Measurements from ENCODE around the gene BTRC.

BTRC gene

GRCh38 chr10:101572126-101572525, 218.2 kb downstream of the BTRC start:
- no peaks in the 10 kb centered on the region for H3K9me2 ChIP-seq (replicated peaks; ENCODE audit: insufficient read depth, low read length)
- no peak overlapping the region for H3K9ac ChIP-seq (ENCODE audit: low read length)
- H3K9me3 ChIP-seq (ENCODE audit: insufficient read depth, low read length): no peaks in the 10 kb centered on the region
- H3F3A ChIP-seq (ENCODE audit: insufficient read depth): no peaks in the 10 kb centered on the region
- H3K4me3 ChIP-seq (ENCODE audit: insufficient read depth, low read length, poor library complexity, severe bottlenecking): no peak overlapping the region
- TF ChIP-seq CTCF (IDR thresholded peaks at IDR 0.05; ENCODE audit: insufficient read depth, low read length, poor library complexity, severe bottlenecking) (no peak), EZH2phosphoT487 (conservative IDR thresholded peaks at IDR 0.05; ENCODE audit: low read length) (no peak)
- no peak overlapping the region for H3K4me2 ChIP-seq (ENCODE audit: low read depth, low read length, poor library complexity, severe bottlenecking)
- H3K27ac ChIP-seq (ENCODE audit: low read depth, low read length): no peak overlapping the region
- no peak overlapping the region for H2AFZ ChIP-seq (ENCODE audit: low read depth, low read length, severe bottlenecking)
- H3K27me3 ChIP-seq (ENCODE audit: low read length): no peaks in the 10 kb centered on the region; the same call in 1 of the 2 replicates
- H4K20me1 ChIP-seq (ENCODE audit: low read depth, low read length): no peaks in the 10 kb centered on the region
- H3K79me2 ChIP-seq (ENCODE audit: insufficient read depth, low read length): no peaks in the 10 kb centered on the region
- H3K36me3 ChIP-seq (ENCODE audit: low read length): no peaks in the 10 kb centered on the region

- Histone ChIP-seq H3K9me2 (replicated peaks; ENCODE audit: insufficient read depth, low read length) (no peaks in the 10 kb centered on the region), H3F3A (ENCODE audit: insufficient read depth) (no peaks in the 10 kb centered on the region), H3K27me3 (ENCODE audit: low read length) (no peaks in the 10 kb centered on the region; the same call in 1 of the 2 replicates), H4K20me1 (ENCODE audit: low read depth, low read length) (no peaks in the 10 kb centered on the region), H3K36me3 (ENCODE audit: low read length) (no peaks in the 10 kb centered on the region), H3K79me2 (ENCODE audit: insufficient read depth, low read length) (no peaks in the 10 kb centered on the region), H3K9ac (ENCODE audit: low read length) (no peak overlapping the region), H3K4me3 (ENCODE audit: insufficient read depth, low read length, poor library complexity, severe bottlenecking) (no peak overlapping the region), H2AFZ (ENCODE audit: low read depth, low read length, severe bottlenecking) (no peak overlapping the region), H3K9me3 (ENCODE audit: insufficient read depth, low read length) (no peaks in the 10 kb centered on the region), H3K4me2 (ENCODE audit: low read depth, low read length, poor library complexity, severe bottlenecking) (no peak overlapping the region), H3K27ac (ENCODE audit: low read depth, low read length) (no peak overlapping the region)
- no peak for TF ChIP-seq EZH2phosphoT487 (conservative IDR thresholded peaks at IDR 0.05; ENCODE audit: low read length)
- no peak for TF ChIP-seq CTCF (IDR thresholded peaks at IDR 0.05; ENCODE audit: insufficient read depth, low read length, poor library complexity, severe bottlenecking)
These were observed 218.8 kb downstream of the BTRC start for GRCh38 chr10:101572785-101573184.

- no peak overlapping the region for H3K4me2 ChIP-seq (ENCODE audit: low read depth, low read length, poor library complexity, severe bottlenecking)
- H3K9ac ChIP-seq (ENCODE audit: low read length): no peak overlapping the region
- H2AFZ ChIP-seq (ENCODE audit: low read depth, low read length, severe bottlenecking): no peak overlapping the region
- H3K9me2 ChIP-seq (replicated peaks; ENCODE audit: insufficient read depth, low read length): no peaks in the 10 kb centered on the region
- H3K27ac ChIP-seq (ENCODE audit: low read depth, low read length): no peak overlapping the region
- no peaks in the 10 kb centered on the region; the same call in 1 of the 2 replicates for H3K27me3 ChIP-seq (ENCODE audit: low read length)
- no peaks in the 10 kb centered on the region for H3K36me3 ChIP-seq (ENCODE audit: low read length)
- no peaks in the 10 kb centered on the region for H4K20me1 ChIP-seq (ENCODE audit: low read depth, low read length)
- H3F3A ChIP-seq (ENCODE audit: insufficient read depth): no peaks in the 10 kb centered on the region
- TF ChIP-seq CTCF (IDR thresholded peaks at IDR 0.05; ENCODE audit: insufficient read depth, low read length, poor library complexity, severe bottlenecking) (no peak), EZH2phosphoT487 (conservative IDR thresholded peaks at IDR 0.05; ENCODE audit: low read length) (no peak)
- H3K9me3 ChIP-seq (ENCODE audit: insufficient read depth, low read length): no peaks in the 10 kb centered on the region
- no peaks in the 10 kb centered on the region for H3K79me2 ChIP-seq (ENCODE audit: insufficient read depth, low read length)
- no peak overlapping the region for H3K4me3 ChIP-seq (ENCODE audit: insufficient read depth, low read length, poor library complexity, severe bottlenecking)
These were observed 220.2 kb downstream of the BTRC start for GRCh38 chr10:101573885-101574753.
